NCI-H526 (cell line): Measurements from ENCODE around the gene ATP9A.
"Not testable (repeated sequence)": the region's sequence is repeated elsewhere in the genome, so short reads cannot be mapped to it uniquely, and the experiment has no call there.

Experiments used
- DNase-seq, 2 experiments: peaks; one replicate each; lab custom pipeline; 2025; lab: John Stamatoyannopoulos, UW

ATP9A gene

DNA sequence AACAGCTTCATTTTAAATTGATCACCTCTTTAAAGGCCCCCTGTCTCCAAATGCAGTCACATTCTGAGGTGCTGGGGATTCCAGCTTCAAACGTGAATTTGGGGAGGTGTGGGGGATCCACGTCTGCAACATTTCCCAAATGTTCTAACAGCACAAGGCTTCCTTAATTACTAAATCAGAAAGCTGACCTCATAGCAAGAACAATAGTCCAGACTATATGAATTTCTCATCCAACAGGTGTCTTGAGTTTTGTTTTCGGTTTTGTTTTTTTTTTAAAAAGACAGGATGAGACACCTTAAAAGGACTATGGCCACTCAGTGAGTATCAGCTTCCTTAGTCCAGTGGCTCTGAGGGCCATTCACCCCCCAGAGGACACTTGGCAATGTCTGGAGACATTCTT is 11.5 kb downstream of the ATP9A start:
- no peak for DNase-seq

DNA sequence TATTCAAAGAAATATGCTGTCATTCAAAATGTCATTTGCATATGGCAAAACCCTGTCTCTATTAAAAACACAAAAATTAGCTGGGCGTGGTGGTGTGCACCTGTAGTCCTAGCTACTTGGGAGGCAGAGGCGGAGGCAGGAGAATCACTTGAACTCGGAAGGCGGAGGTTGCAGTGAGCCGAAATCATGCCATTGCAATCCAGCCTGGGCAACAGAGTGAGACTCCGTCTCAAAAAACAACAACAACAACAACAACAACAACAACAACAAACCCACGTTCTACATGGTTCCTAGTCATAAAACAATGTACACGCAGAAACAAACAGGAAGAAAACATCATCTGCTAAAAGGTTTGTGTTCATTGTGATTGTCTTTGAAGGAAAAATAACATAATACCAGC is 15.0 kb downstream of the ATP9A start:
- DNase-seq = not testable (repeated sequence)

DNA sequence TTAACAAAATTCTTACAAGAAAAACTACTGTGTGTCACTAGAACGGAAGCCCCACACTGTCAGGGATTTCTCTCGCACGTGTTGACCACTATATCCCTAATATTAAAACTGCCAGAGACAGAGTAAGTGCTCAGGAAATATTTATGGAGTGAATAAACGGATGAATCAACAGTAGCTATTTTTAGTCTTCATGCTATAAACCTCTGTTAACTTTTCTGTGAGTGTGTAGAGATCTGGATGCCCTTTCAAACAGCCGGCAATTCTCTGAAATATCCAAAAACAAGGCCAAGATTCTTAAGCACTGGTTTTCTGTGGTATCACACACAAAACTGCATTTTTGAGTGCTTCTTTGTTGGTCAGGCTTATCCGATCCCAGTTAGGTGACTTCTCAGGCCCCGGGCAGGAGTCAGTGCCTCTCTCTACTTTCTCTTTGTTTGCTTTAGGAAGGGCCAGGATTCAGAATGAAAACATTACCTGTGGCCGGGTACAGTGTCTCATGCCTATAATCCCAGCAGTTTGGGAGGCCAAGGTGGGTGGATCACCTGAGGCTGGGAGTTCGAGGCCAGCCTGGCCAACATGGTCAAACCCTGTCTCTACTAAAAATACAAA is 15.7 kb downstream of the ATP9A start:
- DNase-seq = no peak

DNA sequence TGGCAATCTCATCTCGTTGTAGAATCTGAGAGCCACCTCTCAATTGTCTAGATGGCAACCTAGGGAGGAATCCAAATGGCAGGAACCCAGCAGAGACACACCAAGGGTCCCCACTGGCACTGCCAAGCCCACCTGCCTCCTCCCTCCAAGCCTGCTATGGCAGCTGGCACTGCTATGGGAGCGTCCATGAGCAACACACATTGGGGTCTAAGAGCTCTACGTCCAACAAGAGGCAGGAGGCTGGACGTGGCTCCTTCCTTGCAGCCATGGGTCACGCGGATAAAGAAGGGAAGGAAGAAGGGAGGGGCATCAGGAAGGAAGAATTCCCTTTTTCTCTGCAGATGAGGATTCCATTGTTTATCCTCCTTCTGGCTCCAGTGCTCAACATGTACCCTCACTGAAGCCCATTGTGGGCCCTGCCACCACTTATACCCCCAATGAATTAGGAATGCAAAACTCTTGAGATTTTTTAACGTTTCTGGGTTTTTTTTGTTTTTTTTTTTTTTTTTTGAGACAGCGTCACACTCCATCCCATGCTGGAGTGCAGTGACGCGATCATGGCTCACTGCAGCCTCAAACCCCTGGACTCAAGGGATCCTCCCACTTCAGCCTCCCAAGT is 17.3 kb downstream of the ATP9A start:
- no peak for DNase-seq

DNA sequence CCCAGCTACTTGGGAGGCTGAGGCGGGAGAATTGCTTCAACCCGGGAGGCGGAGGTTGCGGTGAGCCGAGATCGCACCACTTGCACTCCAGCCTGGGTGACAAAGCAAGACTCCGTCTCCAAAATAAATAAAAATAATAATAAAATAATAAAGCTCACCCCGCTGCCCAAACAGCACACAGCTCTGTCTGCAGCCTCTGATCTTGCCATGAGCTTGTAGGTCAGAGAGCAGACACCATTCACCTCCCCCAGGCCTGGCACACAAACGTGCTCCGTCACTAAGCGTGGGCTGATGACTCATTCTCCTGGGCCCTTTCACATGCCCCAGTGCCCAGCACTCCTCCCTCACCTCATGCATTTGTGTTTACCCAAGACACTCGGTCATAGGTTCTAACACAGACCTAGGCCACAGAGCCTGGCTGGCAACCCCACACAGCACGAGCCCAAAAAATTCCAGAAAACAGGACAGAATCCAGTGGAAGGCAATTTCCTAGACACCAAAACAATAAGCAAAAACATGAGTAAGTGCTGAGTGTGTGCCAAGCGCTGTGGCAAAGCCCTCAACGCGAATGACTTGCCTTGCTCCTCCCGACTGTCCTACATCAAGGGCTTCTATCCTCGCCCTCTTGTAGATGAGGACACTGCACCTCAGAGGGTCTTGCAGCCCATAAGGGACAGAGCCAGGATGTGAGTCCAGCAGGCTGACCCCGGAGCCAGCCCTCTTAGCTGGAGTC is 18.0 kb downstream of the ATP9A start:
- no peak for DNase-seq

DNA sequence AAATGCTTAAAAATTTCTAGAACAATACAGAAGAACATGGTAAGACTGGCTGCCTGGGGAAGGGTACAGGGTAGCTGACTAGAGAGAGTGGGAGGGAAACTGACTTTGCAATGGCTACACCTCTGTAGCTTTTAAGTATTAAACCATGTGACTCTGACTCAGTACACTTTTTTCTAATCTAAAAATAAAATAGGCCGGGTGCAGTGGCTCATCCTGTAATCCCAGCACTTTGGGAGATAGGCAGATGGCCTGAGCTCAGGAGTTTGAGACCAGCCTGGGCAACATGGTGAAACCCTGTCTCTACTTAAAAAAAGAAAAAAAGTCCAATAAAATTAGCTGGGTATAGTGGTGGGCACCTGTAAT is 18.5 kb downstream of the ATP9A start:
- DNase-seq = no peak

DNA sequence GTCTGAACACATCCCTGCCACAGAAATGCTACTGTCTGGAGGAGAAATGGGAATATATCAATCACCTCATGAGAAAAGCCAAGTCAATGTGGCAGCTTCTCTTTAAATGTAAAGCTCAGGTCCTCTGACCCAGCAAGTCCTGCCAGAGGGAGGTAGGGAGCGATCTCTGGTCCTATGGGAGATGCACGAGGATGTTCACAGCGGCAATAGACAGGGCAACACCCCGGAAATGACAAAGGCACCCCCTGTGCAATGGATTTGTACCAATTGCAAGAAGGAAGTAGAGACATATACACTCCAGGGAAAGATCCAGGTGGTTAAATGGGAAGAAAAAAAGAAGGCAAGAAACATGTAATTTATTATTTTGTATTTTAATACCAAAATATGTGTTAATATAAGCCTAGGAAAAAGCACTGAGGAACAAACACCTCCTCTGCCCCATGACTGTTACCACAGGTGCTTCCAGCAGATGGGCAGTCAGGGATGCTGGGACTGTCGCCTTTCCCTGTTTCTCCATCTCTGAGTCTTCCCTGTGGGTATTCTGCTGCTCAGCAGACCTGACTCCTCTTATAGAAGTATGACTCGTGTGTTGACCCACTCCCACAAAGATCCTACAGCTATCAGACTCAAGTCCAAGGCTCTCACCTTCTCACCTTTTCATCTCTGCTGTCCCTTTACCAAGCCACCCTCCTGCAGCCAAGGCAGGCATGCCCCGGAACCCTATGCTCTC is 20.8 kb downstream of the ATP9A start:
- DNase-seq = no peak

DNA sequence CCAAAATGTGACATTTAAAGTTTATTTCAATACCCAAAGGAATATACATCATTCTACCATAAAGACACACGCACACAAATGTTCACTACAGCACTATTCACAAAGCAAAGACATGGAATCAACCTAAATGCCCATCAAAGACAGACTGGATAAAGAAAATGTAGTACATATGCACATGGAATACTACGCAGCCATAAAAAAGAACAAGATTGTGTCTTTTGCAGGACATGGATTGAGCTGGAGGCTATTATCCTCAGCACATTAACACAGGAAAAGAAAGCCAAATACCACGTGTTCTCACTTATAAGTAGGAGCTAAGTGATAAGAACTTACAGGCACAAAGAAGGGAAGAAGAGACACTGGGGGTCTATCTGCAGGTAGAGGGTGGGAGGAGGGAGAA is 22.4 kb downstream of the ATP9A start:
- DNase-seq = no peak

DNA sequence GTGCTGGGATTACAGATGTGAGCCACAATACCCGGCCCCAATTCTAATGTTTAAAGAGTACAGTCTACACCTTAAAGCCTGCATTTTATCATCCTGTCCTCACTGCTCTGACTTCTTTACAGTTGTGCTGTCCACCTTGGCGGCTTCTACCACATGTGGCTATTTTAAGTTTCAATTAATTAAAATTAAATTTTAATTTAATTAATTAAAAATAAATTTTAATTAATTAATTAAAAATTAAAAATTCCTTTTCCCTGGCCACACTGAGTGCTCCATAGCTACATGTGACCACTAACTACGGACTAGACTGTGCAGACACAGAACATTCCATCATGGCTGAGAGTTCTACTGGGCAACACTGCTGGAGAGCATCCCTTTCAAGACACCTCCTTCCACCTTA is 27.4 kb downstream of the ATP9A start:
- no peak for DNase-seq

DNA sequence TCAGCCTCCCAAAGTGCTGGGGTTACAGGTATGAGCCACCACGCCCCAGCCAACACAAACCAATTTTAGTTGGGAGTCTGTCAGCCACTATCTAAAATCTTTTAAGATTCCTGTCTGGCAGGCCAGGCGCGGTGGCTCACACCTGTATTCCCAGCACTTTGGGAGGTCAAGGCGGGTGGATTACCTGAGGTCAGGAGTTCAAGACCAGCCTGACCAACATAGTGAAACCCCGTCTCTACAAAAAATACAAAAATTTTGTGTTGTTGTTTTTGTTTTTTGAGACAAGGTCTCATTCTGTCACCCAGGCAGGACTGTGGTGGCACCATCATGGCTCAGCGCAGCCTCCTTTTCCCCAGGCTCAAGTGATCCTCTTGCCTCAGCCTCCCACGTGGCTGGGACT is 27.9 kb downstream of the ATP9A start:
- DNase-seq = not testable (repeated sequence)

DNA sequence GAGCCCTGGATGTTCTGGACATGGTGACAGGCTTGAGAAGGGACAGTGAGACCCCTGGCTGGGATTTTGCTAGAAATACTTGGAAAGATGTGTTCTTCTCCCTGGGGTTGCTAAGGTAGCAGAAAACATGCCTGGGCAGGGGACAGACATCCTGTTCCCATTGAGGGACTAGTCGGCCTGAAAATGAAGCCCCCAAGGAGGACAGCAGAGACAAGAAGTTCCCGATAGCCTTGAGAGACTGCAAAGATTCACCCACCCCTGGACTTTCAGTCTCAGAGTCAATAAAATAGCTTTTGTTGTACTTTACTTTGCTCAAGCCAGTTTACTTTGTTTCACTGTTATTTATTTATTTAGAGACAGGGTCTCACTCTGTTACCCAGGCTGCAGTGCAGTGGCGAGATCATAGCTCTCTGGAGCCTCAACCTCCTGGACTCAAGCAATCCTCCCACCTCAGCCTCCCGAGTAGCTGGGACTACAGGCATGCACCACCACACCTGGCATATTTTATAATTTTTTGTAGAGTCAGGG is 28.4 kb downstream of the ATP9A start:
- DNase-seq = no peak

DNA sequence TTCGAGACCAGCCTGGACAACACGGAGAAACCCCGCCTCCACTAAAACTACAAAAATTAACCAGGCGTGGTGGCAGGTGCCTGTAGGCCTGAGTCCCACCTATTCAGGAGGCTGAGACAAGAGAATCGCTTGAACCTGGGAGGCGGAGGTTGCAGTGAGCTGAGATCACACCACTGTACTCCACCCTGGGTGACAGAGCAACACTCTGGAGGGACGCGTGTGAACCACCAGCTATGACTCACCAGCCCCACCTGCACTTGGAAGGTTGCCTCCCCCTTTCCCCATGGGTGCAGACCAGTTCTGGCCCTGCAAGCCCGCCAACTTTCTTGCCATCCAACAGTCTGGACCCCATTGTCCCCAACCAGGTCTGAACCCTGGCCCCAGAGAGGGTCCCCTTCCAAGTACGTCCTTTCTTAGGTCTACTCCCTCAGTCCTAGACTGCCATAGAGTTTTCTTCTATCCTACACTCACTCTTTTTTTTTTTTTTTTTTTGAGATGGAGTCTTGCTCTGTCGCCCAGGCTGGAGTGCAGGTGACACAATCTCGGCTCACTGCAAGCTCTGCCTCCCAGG is 29.2 kb downstream of the ATP9A start:
- DNase-seq = no peak

DNA sequence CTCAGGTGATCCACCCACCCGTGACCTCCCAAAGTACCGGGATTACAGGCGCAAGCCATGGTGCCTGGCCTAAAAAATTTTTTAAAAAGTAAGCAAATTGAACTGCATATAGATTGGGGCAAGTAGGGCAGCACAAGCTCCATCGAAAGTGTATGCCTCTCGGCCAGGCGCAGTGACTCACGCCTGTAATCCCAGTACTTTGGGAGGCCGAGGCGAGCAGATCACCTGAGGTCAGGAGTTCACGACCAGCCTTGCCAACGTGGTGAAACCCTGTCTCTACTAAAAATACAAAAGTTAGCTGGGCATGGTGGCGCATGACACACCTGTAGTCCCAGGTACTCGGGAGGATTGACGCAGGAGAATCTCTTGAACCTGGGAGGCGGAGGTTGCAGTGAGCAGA is 29.9 kb downstream of the ATP9A start:
- DNase-seq = not testable (repeated sequence)

DNA sequence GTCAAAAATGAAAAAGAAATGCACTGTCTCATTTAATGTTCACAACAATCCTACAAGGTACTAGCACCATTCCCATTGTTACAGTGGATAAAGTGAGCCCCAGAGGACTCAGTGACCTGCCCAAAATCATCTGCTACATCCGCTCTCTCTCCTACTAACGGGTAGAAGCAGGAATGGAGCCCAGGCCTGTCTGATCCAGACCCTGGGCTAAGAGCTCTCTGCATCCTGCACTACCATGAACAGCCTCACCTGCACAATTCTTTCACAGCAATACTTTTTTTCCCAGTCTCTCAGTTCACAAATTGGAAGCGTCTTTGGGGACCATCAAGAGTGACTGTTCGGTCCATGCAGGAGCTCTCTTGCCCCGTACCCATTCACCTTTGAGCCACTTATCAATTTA is 31.2 kb downstream of the ATP9A start:
- DNase-seq = no peak

DNA sequence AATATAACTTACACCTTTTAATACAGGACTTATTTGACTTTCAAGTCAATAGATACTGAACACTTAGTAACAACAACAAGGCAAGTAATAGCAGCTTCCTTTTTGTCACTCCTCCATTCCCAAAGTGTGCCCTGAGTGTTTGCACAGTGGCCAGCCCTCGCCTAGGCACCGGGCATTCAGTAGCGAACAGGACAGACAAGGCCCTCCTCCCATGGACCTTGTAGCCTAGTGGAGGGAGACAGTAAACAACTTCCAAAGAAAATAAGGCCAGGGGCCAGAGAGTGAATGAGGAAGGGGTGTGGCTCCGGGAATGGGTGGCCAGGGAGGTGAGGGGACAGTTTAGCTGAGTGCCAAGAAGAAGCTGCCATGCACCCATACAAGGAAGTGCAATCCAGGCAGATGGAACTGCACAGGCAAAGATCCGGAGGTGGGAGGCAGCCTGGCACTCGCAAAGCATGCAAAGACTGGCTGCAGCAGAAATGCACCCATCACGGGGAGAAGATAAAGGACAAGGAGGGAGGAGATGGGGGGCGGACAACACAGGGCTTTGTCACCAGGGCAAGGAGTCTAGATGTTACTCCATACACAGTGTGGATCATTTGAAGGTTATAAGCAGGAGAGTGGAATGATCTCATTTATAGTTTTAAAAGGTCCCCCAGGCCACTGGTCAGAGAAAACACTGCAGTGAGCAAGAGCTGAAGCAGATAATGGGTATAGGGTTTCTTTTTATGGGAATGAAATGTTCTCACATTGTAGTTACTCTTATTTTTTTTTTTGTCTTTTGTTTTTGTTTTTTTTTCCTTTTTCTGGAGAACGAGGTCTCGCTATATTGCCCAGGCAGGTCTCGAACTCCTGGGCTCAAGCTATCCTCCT is 32.2 kb downstream of the ATP9A start:
- DNase-seq = no peak

DNA sequence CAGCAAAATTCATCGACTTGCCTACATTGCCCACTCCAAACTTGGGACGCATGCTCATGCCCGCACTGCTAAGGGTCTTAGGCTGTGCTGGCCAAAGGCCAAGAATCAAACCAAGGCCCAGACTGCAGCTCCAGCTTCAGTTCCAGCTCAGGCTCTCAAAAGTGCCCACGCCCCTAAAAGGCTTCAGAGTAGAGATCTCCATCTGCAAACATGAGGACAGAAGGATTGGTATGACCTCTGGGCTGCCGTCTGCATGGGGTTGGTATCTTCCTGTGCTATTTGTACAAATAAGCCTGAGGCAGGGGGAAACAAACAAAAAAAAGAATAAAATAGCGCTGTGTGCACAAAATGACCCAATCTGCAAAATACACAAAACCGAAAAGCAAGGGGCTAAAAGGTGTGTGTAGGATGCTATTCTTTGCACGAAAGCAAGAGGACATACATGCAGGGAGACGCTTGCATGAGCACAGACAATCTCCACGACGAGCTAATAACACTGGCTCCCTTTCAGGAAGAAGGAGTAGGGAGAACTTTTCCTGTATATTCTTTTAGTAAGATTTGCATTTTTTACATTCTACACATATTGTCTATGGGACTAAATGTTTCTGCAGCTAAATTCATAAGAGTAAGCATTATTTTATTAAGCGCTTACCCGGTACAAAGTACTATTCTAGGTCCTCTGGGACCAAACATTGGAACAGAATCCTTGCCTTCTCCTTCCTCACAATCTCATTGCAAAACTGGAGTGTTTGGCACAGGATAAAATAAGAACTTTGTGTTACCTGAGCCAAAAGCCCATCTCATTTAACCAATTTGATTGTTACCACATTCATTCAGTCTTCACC is 33.1 kb downstream of the ATP9A start:
- DNase-seq = no peak

DNA sequence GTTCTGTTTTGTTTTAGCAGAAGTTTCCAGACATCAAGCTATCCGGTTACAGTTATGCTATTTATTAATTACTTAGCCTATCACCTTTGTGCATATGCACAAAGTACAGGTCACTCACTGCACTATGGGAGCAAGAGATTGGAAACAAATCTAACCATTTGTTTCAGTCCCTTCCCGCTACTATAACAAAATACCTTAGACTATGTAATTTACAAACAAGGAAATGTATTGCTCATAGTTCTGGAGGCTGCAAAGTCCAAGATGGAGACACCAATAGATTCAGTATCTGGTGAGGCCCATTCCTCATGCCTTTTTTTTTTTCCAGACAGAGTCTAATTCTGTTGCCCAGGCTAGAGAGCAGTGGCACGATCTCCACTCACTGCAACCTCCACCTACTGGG is 35.1 kb downstream of the ATP9A start:
- no peak for DNase-seq

DNA sequence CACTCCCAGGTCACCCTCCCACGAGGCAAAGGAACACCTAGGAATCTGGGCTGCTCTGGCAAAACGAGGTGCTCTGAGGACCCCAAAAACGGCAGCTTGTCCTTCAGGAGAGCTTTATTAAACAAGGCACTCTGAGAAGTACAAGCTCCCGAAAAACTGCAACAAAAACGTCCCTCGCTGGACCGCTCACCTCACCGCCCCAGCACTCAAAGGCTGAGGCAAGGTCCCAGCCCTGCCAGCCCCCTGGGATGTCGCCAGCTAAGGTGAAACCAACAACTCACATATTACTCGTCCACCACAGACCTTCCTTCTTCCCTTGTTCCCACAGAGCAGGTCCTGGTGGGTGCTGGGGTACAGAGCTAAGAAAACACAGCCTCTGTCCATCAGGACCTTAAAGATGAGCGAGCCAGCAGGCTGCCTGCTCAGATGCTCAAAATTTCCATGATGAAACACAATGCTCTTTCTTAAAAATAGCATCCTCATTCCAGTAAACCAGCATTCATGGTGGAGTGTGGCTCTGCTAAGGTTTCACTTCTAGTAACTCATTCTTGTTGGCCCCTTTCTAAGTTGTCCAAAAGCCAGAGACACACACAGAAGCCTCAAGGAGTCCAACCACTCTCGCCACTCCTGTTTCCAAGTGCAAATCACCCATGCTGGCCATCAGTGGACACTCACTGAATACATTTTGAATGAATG is 35.9 kb downstream of the ATP9A start:
- no peak for DNase-seq

DNA sequence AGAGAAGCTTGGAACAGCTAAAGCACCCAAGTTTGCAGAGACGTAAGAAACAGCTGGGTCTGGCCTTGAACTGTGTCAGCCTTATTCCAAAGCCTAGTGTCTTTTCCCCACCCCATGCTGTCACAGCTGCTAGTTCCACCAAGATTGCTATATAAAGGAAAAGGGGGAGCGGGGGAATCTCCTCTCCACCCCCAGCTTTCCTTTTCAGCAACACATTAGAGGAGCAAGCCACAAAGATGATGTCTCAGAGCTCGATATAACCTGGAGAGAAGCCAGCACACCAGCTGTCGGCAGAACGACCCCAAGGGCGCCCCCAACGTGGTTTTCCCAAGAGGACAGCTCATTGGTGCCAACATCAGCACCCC is 36.5 kb downstream of the ATP9A start:
- no peak for DNase-seq

DNA sequence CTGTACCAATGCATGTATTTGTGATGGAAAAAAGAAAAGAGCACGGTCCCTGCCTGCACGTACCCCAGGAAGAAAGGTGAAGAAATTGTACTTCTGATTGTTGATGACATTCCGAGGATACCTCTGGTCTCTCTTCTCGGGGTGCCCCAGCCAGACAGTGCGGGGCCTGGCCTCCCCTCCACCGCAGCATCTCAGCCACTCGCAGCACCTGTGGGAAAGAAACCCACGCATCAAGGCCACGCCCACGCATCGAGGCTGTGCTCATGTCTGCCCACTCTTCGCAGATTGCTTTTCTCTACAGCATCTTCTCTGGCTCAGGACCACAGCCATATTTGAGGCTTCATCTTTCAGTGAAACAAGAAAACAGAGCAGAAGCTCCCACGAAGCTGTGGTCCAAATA is 38.4 kb downstream of the ATP9A start:
- DNase-seq = no peak
